ENCODE measurements around the gene IFNL4.
"Not testable (repeated sequence)": the region's sequence is repeated elsewhere in the genome, so short reads cannot be mapped to it uniquely, and the experiment has no call there.

IFNL4 gene

GRCh38 chr19:39248806-39249205 is at the start of gene IFNL4:
TSS of gene IFNL4 (minus strand) at chr19:39248856.
- no peak for DNase-seq (ENCODE audit: low read depth in 2 of 2)

GRCh38 chr19:39297931-39298634 is 49.4 kb upstream of the IFNL4 start:
- DNase-seq (ENCODE audit: low read depth in 2 of 2) = peak; percentile 35 to 61

GRCh38 chr19:39296906-39297305 is 48.2 kb upstream of the IFNL4 start:
- DNase-seq (ENCODE audit: low read depth in 2 of 2) = no peak

- no peak for DNase-seq (ENCODE audit: low read depth in 2 of 2)
Observed at GRCh38 chr19:39296055-39296645, 47.5 kb upstream of the IFNL4 start, which contains the start of gene IFNL1. TSS of gene IFNL1 (plus strand) at chr19:39296407. CDS start at chr19:39296422, 15 bp downstream.

GRCh38 chr19:39293394-39293793 is 44.7 kb upstream of the IFNL4 start:
- no peak for DNase-seq (ENCODE audit: low read depth in 2 of 2)

GRCh38 chr19:39284032-39284431 is 35.4 kb upstream of the IFNL4 start:
- no peak for DNase-seq (ENCODE audit: low read depth in 2 of 2)

- no peak for DNase-seq (ENCODE audit: low read depth in 2 of 2)
Observed at GRCh38 chr19:39282021-39282420, 33.4 kb upstream of the IFNL4 start.

GRCh38 chr19:39277598-39277997 is 28.9 kb upstream of the IFNL4 start:
- DNase-seq (ENCODE audit: low read depth in 2 of 2) = no peak

GRCh38 chr19:39276740-39277139 is 28.1 kb upstream of the IFNL4 start:
- no peak for DNase-seq (ENCODE audit: low read depth in 2 of 2)

GRCh38 chr19:39275578-39275977 is 26.9 kb upstream of the IFNL4 start:
- DNase-seq (ENCODE audit: low read depth in 2 of 2) = no peak

GRCh38 chr19:39273859-39274258 is 25.2 kb upstream of the IFNL4 start:
- not testable (repeated sequence) for DNase-seq (ENCODE audit: low read depth in 2 of 2)

GRCh38 chr19:39270036-39270871 is 21.6 kb upstream of the IFNL4 start:
- DNase-seq (ENCODE audit: low read depth in 2 of 2) = no peak

GRCh38 chr19:39269369-39269768 is 20.7 kb upstream of the IFNL4 start:
- DNase-seq (ENCODE audit: low read depth in 2 of 2) = not testable (repeated sequence)

- DNase-seq (ENCODE audit: low read depth in 2 of 2) = not testable (repeated sequence)
Observed at GRCh38 chr19:39268531-39269223, 20.0 kb upstream of the IFNL4 start.

GRCh38 chr19:39268085-39268484 is 19.4 kb upstream of the IFNL4 start, which contains the start of gene IFNL2:
TSS of gene IFNL2 (plus strand) at chr19:39268396. CDS start at chr19:39268569, 173 bp downstream.
- not testable (repeated sequence) for DNase-seq (ENCODE audit: low read depth in 2 of 2)

- no peak for DNase-seq (ENCODE audit: low read depth in 2 of 2)
Observed at GRCh38 chr19:39265321-39265916, 16.8 kb upstream of the IFNL4 start.

- DNase-seq (ENCODE audit: low read depth in 2 of 2) = no peak
Observed at GRCh38 chr19:39264306-39265290, 15.9 kb upstream of the IFNL4 start.

- no peak for DNase-seq (ENCODE audit: low read depth in 2 of 2)
Observed at GRCh38 chr19:39263912-39264305, 15.3 kb upstream of the IFNL4 start.

GRCh38 chr19:39262496-39262895 is 13.8 kb upstream of the IFNL4 start:
- DNase-seq (ENCODE audit: low read depth in 2 of 2) = no peak

GRCh38 chr19:39261704-39262103 is 13.0 kb upstream of the IFNL4 start:
- no peak for DNase-seq (ENCODE audit: low read depth in 2 of 2)

Data from stimulated activated CD8-positive, alpha-beta memory T cell treated with anti-CD3 and anti-CD28 coated beads, Interleukin-7, amount 100 ng/mL, for 4 hours (primary cell).